Natural killer cell (primary cell): ENCODE data around the gene EPB41L4B. TPM values are rescaled to one million over a fixed set of nuclear protein-coding genes. Genes with fewer than 3 reads are reported as not detected.

Source experiments
- ATAC-seq, 3 donors: fragments of 150-1000 bp in 2 of 3; fragments of 200-7000 bp in 1 of 3; cut with Tn5 transposase; 1 replicate in 1 of 3; 2 replicates in 2 of 3; pipeline ENCODE4 v1.10.0; 2021; ENCODE audit warnings: mild to moderate bottlenecking in 2 of 3, moderate library complexity in 2 of 3
- DNase-seq, 2 donors: peaks; one replicate each; pipeline versions ENCODE4 v3.0.0 to v3.0.0-alpha.2; 2013 to 2021; ENCODE audit warnings: mixed read lengths in 1 of 2
- H3K27ac ChIP-seq: one replicate; pipeline ENCODE4 v1.5.1; 2013; ENCODE audit warnings: mild to moderate bottlenecking, low read length
- H3K27me3 ChIP-seq: one replicate; pipeline ENCODE4 v1.6.1; 2013; ENCODE audit warnings: low read length; ENCODE audit not compliant: control insufficient read depth, insufficient read depth
- H3K36me3 ChIP-seq: one replicate; pipeline ENCODE4 v1.6.1; 2013; ENCODE audit warnings: low read length; ENCODE audit not compliant: control insufficient read depth, insufficient read depth
- H3K4me1 ChIP-seq: one replicate; pipeline ENCODE4 v1.6.1; 2013; ENCODE audit warnings: low read length; ENCODE audit not compliant: control insufficient read depth, insufficient read depth
- H3K4me3 ChIP-seq: one replicate; pipeline ENCODE4 v1.5.1; 2013; ENCODE audit warnings: low read length
- H3K9me3 ChIP-seq: one replicate; pipeline ENCODE4 v1.6.1; 2013; ENCODE audit warnings: low read length; ENCODE audit not compliant: control insufficient read depth, insufficient read depth
- H3K27ac Mint-ChIP-seq, 2 donors: one replicate each; pipeline ENCODE4 v1.8.0; 2022; ENCODE audit warnings: mild to moderate bottlenecking in 2 of 2, mixed read lengths in 2 of 2, moderate library complexity in 1 of 2
- H3K27me3 Mint-ChIP-seq, 2 donors: one replicate each; pipeline ENCODE4 v1.8.0; 2022; ENCODE audit warnings: low read depth in 2 of 2, mixed read lengths in 2 of 2
- H3K36me3 Mint-ChIP-seq: one replicate; pipeline ENCODE4 v1.8.0; 2022; ENCODE audit warnings: mixed read lengths
- H3K4me1 Mint-ChIP-seq, 2 donors: one replicate each; pipeline ENCODE4 v1.8.0; 2022; ENCODE audit warnings: mixed read lengths in 2 of 2
- H3K4me3 Mint-ChIP-seq: one replicate; pipeline ENCODE4 v1.8.0; 2022; ENCODE audit warnings: mild to moderate bottlenecking, moderate library complexity, mixed read lengths
- H3K9me3 Mint-ChIP-seq, 2 donors: one replicate each; pipeline ENCODE4 v1.8.0; 2022; ENCODE audit warnings: mixed read lengths in 2 of 2
- WGBS: methylation state at CpG from one replicate; pipeline ENCODE4 v1.1.7; 2013; ENCODE audit warnings: missing lambda C conversion rate; ENCODE audit not compliant: insufficient coverage; 5-methylcytosine and 5-hydroxymethylcytosine counted together
- intact Hi-C: fragments of 100-400 bp; cut with micrococcal nuclease; formaldehyde crosslinking; loops from one replicate; pipeline ENCODE4 v1.14.2; 2022
- total RNA-seq, 4 donors: library from RNA; stranded (reverse); fragments of 120-200 nt in 1 of 4; gene quantifications; one replicate each; pipeline versions ENCODE4 v1.2.3 to v1.2.4, GENCODE V29; 2013 to 2022
- TF ChIP-seq, protein P1 (sequence below): fragments of 200-600 bp; IDR thresholded peaks from one replicate; pipeline ENCODE4 v1.8.0; 2022; ENCODE audit warnings: antibody characterized with exemption

The EPB41L4B gene
- total RNA-seq, 3 donors from 2014 or later (not counting 1 experiment from before 2014, with no cell fraction given), result not detected

DNA sequence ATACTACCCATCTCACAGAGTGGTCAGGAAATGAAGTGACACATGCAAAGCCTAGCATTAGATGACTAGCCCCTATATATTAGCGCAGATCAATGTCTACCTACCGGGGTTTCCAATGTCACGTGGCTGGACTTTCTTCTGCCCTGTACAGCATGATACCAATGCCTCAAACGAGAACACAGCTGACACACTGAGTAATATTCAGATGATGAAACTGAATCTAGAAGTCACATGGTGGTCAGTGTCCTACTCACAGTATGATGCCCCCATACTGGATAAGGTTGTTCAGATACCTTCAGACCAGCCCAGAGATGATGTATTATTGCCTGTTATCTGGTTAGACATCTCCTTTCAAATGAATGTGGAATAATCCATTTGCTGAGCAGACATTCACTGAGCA is 82.7 kb downstream of the EPB41L4B start:
- DNase-seq, result no peak
- no peak overlapping the region for H3K27ac Mint-ChIP-seq
- peaks cover 31 to 51% of the 10 kb centered on the region in 2 donors for H3K27me3 Mint-ChIP-seq
- H3K4me1 Mint-ChIP-seq, result no peaks in the 10 kb centered on the region
- Histone ChIP-seq H3K27ac (no peak overlapping the region), H3K27me3 (no peaks in the 10 kb centered on the region), H3K4me1 (no peaks in the 10 kb centered on the region), H3K36me3 (no peaks in the 10 kb centered on the region), H3K9me3 (no peaks in the 10 kb centered on the region), H3K4me3 (no peak overlapping the region)
- no peaks in the 10 kb centered on the region for H3K9me3 Mint-ChIP-seq
- H3K4me3 Mint-ChIP-seq, result no peak overlapping the region
- intact Hi-C loops, result no loop called here
- TF ChIP-seq, protein P1, sequence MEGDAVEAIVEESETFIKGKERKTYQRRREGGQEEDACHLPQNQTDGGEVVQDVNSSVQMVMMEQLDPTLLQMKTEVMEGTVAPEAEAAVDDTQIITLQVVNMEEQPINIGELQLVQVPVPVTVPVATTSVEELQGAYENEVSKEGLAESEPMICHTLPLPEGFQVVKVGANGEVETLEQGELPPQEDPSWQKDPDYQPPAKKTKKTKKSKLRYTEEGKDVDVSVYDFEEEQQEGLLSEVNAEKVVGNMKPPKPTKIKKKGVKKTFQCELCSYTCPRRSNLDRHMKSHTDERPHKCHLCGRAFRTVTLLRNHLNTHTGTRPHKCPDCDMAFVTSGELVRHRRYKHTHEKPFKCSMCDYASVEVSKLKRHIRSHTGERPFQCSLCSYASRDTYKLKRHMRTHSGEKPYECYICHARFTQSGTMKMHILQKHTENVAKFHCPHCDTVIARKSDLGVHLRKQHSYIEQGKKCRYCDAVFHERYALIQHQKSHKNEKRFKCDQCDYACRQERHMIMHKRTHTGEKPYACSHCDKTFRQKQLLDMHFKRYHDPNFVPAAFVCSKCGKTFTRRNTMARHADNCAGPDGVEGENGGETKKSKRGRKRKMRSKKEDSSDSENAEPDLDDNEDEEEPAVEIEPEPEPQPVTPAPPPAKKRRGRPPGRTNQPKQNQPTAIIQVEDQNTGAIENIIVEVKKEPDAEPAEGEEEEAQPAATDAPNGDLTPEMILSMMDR, result no peak
- H3K36me3 Mint-ChIP-seq, result no peaks in the 10 kb centered on the region
- ATAC-seq, result no peak
- 79% methylated on average over 4 of the region's 4 CpGs for WGBS

DNA sequence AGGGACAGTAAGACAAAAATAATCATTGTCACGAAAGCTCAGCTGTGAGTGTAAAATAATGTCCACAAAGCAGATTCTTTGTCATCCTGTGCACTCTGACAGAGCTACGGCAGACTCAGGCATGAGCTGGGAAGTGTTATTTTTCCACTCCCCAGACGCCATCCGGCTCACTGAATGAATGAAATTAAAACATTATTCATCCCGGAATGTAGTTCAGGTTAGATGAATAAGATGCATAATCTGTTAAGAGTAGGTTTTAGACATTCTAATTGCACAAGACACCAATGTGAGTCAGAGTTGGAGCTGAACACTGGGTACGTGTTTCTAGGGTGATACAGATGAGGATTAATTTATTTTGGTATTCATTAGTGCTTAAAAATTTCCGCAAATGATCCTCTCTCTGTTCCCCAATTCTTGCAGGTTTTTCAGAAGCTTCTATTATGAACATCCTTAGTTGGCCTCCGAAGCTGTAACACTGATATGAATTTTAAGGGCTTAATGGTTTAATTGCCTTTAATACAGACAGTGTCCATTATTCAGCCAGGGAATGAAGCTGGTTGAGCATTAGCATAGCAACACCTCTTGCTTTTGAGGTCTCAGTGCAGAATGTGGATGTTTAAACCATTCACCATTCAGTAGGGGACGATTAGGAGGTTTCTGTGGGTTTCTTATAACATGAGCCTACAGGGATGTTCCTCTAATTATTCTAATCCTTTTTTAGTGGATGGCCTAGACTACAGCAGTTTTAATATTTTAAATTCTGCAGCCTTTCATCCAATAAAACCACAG is 88.2 kb downstream of the EPB41L4B start:
- WGBS, result 85% methylated on average over 7 of the region's 9 CpGs
- TF ChIP-seq, protein P1, result no peak
- intact Hi-C loops, result no loop called here
- no peak overlapping the region for H3K27ac Mint-ChIP-seq
- no peaks in the 10 kb centered on the region for H3K27me3 ChIP-seq
- no peaks in the 10 kb centered on the region for H3K36me3 Mint-ChIP-seq
- ATAC-seq (no peak), DNase-seq (no peak)
- H3K36me3 ChIP-seq, result no peaks in the 10 kb centered on the region
- no peak overlapping the region for H3K4me3 ChIP-seq
- H3K4me1 ChIP-seq, result no peaks in the 10 kb centered on the region
- H3K9me3 ChIP-seq, result no peaks in the 10 kb centered on the region
- no peak overlapping the region for H3K27ac ChIP-seq
- peaks cover 12 to 46% of the 10 kb centered on the region in 2 donors for H3K27me3 Mint-ChIP-seq
- H3K4me1 Mint-ChIP-seq, result no peaks in the 10 kb centered on the region
- H3K9me3 Mint-ChIP-seq, result no peaks in the 10 kb centered on the region
- no peak overlapping the region for H3K4me3 Mint-ChIP-seq

DNA sequence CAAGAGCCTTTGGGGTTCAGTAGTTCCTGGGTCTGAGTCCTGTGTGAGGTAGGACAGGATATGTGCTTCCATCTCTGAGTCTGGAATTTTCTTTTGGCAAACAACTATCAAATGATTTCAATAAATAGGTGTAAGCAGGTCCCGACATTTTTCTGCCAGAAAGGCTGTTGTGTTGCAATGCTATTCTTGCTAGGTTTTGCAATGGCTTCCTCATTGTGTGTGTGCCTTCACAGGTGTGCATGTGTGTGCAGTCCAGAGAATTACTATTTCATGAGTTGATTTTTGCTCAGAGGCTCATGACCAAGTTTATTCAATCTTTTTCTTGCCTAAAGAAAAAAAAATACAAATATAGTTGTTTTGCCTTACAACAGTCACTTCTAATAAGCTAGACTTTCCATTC is 89.3 kb downstream of the EPB41L4B start:
- Histone ChIP-seq H3K27ac (no peak overlapping the region), H3K27me3 (no peaks in the 10 kb centered on the region), H3K36me3 (no peaks in the 10 kb centered on the region), H3K9me3 (no peaks in the 10 kb centered on the region), H3K4me1 (no peaks in the 10 kb centered on the region), H3K4me3 (no peak overlapping the region)
- WGBS, result 67% methylated on average over 1 of the region's 1 CpG
- ATAC-seq, result no peak
- Mint-ChIP-seq H3K4me3 (no peak overlapping the region), H3K27ac (no peak overlapping the region), H3K9me3 (no peaks in the 10 kb centered on the region), H3K4me1 (no peaks in the 10 kb centered on the region), H3K36me3 (no peaks in the 10 kb centered on the region), H3K27me3 (peaks cover 8 to 45% of the 10 kb centered on the region in 2 donors)
- no peak for DNase-seq
- intact Hi-C loops, result no loop called here
- TF ChIP-seq, protein P1, result no peak

DNA sequence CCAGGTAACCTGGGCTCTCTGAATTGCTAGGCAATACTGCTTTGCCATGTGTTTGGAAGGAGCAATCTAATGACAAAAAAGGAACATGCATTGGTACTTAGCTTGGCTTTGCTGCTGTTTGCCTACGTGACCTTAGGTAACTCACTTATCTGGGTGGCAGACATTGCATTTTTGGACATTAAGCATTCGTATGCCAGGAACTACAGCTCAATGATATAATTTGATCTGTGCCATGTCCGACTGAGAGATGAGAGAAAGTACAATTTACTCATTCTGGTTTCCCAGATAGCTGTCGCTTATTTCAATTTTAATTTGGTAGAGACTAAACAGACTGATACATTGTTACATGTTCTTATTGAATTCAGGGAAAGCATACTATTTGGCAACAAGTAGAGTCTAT is 90.6 kb downstream of the EPB41L4B start:
- Mint-ChIP-seq H3K9me3 (no peaks in the 10 kb centered on the region), H3K27ac (no peak overlapping the region), H3K27me3 (peaks cover 3 to 45% of the 10 kb centered on the region in 2 donors), H3K4me3 (no peak overlapping the region), H3K36me3 (no peaks in the 10 kb centered on the region), H3K4me1 (no peaks in the 10 kb centered on the region)
- WGBS, result 89% methylated on average over 4 of the region's 4 CpGs
- Histone ChIP-seq H3K9me3 (no peaks in the 10 kb centered on the region), H3K27me3 (no peaks in the 10 kb centered on the region), H3K4me3 (no peak overlapping the region), H3K27ac (no peak overlapping the region), H3K4me1 (no peaks in the 10 kb centered on the region), H3K36me3 (no peaks in the 10 kb centered on the region)
- TF ChIP-seq, protein P1, result no peak
- intact Hi-C loops, result no loop called here
- no peak for ATAC-seq
- no peak for DNase-seq
